Measurements from ENCODE around the gene SHCBP1L.

Gene SHCBP1L

DNA sequence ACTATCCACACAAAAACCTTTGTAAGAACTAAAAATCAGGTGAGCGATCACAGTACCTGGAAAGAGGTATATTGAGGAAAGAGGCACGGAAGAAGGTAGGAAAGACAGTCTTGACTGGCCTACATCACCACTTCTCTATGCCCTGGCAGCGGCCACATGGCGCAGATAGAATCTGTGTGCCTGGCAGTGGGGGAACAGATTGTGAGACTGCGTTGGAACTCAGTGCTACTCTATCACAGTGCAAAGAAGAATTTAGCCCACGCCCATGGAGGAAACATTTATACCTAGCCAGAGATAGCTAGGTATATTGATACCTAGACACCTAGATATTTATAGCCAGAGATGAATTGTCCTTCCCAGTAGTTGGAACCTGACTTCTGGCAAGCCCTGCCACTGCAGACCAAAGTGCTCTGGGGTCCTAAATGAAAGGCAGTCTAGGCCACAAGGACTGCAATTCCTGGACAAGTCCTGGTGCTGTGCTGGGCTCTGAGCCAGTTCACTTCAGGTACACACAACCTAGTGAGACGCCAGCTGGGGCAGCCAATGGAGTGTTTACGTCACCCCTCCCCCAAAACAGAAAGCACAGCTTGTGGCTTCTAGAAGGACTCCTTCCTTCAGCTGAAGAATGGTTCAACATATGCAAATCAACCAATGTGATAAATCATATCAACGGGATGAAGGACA lies 61.9 kb downstream of the SHCBP1L start:
- DNase-seq (ENCODE audit: low read depth): no peak

DNA sequence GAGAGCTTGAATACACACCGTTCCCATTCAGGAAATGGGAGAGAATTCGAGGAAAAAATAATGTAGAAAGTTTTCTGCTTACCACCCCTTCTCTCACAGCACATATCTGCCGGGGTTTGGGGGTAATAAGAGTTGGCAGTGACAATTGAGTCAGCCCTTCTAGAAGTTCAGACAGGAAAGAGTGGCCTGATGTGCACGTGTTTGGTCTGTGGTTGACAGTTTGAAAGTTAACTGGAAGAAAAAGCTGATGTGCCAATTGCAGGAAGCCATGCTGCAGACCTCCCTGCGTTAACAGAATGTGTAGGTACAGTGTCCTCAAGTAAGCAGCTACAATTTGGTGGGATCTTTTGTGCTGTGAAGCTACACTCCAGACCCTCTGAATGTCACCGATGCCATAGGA lies 63.0 kb downstream of the SHCBP1L start:
- no peak for DNase-seq (ENCODE audit: low read depth)

DNA sequence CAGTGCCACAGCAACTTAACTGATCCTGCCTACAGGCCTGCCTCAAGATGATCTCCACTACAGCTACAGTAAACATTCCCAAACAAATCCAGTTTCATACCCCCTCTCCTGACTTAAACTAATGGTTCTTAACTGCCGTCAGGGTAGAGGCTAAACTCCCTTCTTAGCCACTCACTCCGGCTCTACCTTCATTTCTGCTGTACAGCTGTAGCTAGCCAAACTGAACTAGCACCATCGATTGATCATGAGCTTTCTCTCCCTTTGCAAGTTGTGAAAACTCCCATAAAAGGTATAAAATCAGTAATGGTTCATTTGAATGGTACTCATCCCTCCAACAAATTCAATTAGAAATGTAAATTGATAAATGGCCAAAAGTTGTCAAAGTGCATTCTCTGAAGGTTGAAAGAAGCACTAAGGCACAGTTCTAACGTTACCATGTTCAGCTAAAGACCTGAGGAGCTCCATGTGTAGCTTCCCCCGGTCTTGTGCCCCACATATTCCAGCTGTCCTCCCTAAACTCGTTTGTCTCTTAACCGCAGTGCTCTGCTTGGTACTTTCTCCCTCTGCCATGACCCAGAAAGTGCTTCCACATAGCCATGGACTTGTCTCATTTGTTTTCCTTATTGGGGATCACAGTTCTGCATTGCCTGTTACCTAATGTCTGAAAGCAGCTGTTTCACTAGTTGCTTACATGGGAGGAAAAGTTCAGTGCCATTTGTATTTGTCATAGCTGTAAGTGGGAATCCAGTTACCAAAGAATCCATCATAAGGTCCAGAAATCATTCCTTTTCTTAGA lies 64.0 kb downstream of the SHCBP1L start:
- DNase-seq (ENCODE audit: low read depth): no peak

DNA sequence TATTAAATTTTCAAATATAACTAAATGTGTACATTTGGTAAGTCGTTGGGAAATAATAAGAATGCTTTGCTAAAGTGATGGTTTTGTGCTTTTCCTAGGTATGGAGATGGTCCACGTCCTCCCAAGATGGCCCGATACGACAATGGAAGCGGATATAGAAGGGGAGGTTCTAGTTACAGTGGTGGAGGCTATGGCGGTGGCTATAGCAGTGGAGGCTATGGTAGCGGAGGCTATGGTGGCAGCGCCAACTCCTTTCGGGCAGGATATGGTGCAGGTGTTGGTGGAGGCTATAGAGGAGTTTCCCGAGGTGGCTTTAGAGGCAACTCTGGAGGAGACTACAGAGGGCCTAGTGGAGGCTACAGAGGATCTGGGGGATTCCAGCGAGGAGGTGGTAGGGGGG lies 66.0 kb downstream of the SHCBP1L start:
- no peak for DNase-seq (ENCODE audit: low read depth)

DNA sequence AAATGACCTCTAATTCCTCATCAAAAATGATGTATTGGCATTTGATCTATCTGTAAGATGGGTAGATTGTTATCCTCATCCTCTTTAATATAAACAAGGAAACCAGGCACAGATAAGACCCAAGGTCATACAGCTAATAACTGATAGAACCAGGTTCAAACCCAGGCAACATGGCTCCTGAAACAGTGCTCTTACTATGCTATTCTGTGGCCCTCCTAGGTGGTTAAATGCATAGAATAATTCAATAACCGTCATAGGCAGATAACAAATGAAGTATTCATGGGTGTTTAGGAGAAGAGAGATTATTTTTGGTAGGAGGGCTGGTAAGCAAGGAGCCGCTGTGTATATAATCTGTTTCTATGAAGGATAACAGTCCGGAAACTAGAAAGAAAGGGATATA lies 67.4 kb downstream of the SHCBP1L start:
- DNase-seq (ENCODE audit: low read depth): no peak

DNA sequence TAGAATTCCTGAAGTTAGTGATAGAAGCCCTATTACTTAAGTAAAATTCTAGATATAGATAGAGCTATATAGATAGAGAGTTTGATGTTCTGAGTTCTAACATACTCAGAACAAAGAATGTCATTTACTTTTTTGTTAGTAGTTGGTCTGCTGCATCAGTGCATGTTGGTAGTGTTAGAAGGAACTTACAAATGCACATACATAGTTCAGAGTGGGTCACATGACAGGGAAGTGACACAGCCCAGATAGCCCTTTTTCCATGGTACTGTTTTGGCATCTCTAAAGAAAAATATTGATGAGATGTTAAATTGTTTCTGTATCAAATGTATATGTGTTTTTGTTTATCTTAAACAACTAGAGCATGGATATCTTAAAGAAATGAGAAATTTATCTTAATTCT lies 68.1 kb downstream of the SHCBP1L start:
- no peak for DNase-seq (ENCODE audit: low read depth)

DNA sequence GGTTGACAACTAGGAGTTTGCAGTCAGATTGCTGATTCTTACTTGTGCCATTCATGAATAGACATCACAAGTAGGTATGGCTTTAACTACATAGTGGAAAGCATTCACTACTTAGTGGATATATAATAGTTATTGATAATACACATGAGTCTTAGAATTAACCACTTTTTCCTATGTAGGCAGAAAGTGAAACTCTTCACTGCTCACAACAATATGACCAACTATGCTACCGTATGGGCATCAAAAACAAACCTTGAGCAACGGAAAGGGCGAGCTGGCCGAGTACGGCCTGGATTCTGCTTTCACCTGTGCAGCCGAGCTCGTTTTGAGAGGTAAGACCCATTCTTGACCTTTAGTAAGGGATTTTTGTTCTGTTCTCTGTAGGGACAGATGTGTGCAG lies 75.1 kb downstream of the SHCBP1L start:
- no peak for DNase-seq (ENCODE audit: low read depth)

DNA sequence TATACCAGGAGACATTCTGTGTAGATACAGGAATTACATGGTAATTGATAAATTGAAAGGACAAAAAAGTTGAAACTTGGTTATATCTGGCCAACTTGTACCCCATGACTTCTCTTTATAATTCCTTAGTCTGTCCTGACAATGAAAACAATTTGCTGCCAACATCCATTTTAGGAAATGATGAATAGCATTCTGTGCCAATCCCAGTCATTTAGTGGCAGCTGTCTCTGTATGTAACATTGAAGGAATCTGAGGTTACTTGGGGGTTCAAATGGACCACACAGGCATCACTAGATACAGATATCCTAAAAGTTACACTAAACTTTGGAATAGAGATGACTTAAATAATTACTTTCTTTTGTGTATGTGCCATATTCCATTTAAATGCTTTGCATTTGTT lies 75.6 kb downstream of the SHCBP1L start:
- DNase-seq (ENCODE audit: low read depth): no peak

DNA sequence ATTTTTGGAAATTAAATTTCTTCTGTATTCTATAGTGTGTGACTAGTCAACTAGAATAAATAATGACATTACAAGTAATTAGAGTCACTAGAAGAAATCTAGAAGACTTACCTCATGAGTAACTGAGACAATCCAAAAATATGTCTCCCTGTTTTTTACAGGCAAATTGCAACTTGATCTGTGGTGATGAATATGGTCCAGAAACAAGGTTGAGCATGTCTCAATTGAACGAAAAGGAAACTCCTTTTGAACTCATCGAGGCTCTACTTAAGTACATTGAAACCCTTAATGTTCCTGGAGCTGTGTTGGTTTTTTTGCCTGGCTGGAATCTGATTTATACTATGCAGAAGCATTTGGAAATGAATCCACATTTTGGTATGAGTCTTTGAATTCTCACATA lies 77.1 kb downstream of the SHCBP1L start:
- DNase-seq (ENCODE audit: low read depth): no peak

DNA sequence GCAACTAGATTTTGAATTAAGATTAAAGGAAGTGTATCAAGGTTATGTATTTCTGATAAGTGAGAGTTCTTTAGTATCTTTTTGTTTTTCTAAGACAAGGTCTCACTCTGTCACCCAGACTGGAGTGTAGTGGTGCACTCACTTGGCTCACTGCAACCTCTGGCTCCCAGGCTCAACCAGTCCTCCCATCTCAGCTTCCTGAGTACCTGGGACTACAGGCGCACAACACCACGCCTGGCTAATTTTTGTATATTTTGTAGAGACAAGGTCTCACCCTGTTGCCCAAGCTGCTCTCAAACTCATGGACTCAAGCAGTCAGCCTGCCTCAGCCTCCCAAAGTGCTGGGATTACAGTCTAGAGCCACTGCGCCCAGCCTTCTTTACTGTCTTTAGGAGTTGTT lies 80.1 kb downstream of the SHCBP1L start:
- no peak for DNase-seq (ENCODE audit: low read depth)

DNA sequence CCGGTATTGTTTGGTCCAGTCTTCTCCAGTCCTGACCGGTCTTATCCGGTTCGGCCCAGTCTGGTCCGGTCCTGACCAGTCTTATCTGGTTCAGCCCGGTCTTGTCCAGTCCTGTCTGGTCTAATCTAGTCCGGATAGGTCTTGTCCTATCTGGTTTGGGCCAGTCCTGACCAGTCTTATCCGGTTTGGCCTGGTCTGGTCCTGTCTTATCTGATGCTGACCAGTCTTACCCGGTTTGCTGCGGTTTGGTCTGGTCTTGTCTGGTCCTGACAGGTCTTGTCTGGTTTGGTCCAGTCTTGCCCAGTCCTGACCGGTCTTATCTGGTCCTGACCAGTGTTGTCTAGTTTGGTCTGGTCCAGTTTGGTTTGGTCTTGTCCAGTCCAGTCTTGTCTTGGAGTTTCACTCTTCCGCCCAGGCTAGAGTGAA lies 83.7 kb downstream of the SHCBP1L start:
- DNase-seq (ENCODE audit: low read depth): no peak

DNA sequence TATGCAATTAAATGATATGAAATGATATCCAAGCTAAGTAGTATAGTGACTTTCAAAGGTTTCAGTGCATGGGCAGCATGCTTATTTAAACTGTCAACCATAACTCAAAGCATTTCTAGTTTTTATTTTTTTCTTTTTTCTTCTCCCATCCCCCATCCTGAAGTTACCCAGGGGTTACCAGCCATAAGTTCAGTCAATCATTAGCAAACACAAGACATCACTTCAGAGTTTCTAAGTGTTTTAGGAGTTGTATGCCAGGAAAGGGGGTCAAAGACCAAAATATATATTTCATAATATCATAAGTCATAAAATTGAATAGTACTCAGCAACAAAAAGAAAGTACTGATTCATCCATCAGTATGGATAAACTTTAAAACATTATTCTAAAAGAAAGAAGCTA lies 85.1 kb downstream of the SHCBP1L start:
- no peak for DNase-seq (ENCODE audit: low read depth)

DNA sequence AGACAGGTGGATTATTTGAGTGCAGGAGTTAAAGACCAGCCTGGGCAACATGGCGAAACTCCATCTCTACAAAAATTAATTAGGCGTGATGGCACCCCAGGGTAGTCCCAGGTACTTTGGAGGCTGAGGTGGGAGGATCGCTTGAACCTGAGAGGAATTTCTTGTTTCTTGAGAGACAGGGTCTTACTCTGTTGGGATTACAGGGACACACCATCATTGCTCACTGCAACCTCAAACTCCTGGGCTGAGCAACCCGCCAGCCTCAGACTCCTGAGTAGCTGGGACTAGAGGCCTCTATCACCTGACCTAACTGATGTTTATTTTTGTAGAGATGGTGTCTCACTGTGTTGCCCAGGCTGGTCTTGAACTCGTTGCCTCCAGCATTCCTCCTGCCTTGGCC lies 89.0 kb downstream of the SHCBP1L start:
- no peak for DNase-seq (ENCODE audit: low read depth)

DNA sequence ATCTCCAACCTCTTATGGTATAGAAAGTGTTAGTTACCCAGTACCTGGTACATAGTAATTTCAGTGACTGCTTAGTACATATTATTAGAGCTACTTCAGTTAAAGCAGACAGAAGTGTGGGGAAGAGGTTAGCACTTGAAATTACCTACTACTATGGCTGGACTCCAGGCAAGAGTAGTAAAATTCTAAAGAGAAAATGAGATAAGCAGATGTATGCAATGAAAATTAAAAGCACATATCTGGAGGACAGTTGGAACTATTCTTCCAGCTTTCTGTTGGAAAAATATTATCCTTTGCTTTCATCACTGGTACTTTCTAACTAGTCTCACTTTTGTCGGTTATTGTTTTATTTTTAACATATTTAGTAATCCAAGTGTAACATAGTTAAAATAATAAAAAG lies 90.1 kb downstream of the SHCBP1L start:
- no peak for DNase-seq (ENCODE audit: low read depth)

DNA sequence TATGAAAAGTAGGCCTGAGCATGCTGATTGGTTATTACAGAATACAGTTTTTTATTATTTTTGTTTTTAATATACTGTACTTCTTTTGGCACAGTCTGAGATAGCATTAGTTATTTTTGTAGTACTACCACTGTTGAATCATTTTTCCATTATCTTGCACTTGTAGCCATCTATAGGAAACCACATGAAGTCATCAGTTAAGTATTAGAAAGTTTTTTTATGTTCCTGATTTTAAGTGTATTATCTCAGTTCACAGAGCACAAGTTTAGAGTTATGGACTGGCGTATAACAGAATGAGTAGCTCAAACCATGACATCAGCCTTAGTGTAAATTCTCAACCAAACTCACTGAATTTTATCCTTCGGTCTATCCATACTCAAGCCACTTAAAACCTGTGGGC lies 91.0 kb downstream of the SHCBP1L start:
- DNase-seq (ENCODE audit: low read depth): no peak

DNA sequence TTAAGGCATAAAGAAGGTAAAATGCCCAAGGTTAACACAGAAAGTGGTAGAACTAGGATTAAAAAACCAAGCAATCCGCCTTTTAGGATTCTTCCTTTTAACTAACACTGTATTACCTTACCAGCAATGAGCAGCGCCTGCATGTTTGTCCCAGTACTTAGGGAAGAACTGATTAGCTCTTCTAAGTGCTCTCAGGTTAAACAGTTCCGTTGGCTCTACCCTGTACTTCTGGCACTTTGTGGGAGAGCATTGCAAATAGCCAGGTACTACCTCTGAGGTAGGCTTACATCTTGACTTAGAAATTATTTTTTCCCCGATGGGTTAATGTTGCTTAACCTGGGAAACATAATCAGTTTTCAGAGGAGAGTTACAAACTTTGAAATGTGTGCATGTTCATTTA lies 92.3 kb downstream of the SHCBP1L start:
- DNase-seq (ENCODE audit: low read depth): no peak

DNA sequence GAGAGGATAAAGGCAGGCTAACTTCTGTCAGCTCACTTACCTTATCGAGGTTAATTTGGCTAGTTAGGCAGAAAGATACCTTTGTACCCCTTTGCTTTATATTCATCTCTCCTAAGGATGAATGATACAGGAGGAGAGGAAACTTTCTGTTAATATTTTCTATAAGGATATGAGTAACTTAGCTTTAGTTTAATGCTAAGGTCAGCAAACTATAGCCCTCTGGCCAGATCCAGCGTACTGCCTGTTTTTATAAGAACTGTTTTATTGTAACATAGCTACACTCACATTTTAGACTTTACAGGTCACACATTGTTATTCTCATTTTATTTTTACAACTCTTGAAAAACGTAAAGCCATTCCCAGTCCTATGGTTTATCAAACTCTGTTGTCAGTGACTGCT lies 95.8 kb downstream of the SHCBP1L start:
- no peak for DNase-seq (ENCODE audit: low read depth)

DNA sequence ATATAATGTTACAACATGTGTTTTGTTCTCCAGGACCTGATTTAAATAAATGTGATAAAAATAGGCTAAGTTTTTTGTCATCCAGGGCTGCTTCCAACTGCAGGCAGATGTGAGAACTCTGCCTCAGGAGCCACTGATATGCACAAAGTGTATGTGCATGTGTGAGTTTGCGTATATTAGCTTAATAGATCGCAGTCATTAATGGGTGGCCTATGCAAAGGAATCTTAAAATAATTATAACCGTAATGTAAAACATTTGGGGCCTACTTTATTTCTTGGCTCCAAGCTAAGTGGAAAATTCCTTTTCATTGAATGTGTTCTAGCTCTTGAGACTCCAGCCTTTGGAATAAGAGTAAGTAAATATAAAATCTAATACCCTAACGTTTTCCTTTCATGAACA lies 97.1 kb downstream of the SHCBP1L start:
- no peak for DNase-seq (ENCODE audit: low read depth)

DNA sequence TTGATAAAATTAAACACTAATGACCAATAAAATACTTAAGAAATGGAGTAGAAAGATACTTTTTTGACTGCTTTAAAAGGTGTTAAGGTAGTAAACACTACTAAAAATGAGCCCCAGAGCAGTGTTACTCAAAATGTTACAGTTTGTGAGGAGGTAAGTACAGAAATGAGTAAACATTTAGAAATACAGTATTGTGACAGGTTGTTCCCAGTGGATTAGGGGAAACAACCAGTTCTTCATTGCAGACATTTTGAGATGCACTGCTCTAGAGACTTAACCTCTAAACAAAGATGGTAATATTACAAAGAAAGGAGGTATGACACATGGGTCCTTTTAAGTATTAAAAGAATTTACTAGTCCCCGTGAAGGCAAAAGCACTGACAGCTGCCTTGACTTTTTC lies 101.1 kb downstream of the SHCBP1L start:
- no peak for DNase-seq (ENCODE audit: low read depth)

DNA sequence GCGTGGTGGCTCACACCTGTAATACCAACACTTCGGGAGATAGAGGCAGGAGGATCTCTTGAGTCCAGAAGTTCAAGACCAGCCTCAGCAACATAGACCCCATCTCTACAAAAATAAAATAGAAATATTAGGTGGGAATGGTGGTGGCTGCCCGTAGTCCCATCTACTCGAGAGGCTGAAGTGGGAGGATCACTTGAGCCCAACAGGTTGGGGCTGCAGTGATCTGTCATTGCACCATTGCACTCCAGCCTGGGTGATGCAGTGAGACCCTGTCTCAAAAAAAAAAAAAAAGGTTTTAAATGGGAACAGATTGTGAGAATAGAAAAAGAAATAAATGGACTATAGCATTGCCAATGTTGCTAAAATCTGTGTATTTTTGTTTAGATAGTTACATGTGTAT lies 102.6 kb downstream of the SHCBP1L start:
- DNase-seq (ENCODE audit: low read depth): no peak
